ENCODE results near the gene DMGDH. TPM values are rescaled to one million over a fixed set of nuclear protein-coding genes. Genes with fewer than 3 reads are reported as not detected.

DMGDH gene
- total RNA-seq, 1 donor from 2014 or later: 1.1 TPM

DNA sequence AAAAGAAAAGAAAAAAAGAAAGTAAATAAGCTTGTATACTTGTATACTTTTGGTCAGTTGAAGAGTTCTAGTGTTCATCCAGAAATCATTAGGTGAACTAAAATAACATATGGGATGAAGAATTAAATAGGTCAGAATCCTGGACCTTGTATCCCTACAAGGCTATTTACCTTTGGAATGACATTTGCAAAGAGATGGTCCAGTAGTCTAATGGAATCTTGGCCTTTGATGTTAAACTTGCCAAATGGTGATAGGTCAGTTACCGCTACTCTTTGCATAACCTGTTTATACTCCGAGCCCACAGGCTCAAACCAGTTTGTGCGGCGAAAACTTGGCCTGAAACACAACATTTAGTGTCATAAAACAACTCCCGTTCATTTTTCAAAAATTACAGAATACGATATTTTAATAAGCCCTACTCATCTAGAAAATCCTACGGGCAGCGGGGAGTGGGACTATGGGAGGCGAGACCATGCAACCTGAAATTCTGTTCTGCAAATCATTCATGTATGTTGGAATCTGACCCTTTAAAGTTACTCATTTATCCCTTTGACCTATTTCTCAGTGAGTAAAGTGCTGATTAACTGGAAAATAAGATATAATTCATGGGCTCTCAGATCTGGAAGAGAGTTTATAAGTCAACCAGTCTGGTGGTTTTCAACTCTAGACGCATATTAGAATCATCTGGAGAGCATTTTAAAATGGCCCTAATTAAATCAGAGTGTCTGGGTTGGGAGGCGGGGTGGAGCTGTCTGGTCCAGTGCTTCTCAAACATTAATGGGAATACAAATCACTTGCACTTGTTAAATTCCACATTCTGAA lies 38.6 kb downstream of the DMGDH start:
- Mint-ChIP-seq H3K9me3 (ENCODE audit: unreplicated experiment) (no peaks in the 10 kb centered on the region), H3K4me3 (ENCODE audit: unreplicated experiment) (no peak overlapping the region), H3K36me3 (ENCODE audit: unreplicated experiment) (no peaks in the 10 kb centered on the region), H3K27me3 (ENCODE audit: unreplicated experiment) (peaks cover 13% of the 10 kb centered on the region), H3K4me1 (ENCODE audit: unreplicated experiment) (no peaks in the 10 kb centered on the region), H3K27ac (ENCODE audit: unreplicated experiment) (no peak overlapping the region)
- TF ChIP-seq, protein P1, sequence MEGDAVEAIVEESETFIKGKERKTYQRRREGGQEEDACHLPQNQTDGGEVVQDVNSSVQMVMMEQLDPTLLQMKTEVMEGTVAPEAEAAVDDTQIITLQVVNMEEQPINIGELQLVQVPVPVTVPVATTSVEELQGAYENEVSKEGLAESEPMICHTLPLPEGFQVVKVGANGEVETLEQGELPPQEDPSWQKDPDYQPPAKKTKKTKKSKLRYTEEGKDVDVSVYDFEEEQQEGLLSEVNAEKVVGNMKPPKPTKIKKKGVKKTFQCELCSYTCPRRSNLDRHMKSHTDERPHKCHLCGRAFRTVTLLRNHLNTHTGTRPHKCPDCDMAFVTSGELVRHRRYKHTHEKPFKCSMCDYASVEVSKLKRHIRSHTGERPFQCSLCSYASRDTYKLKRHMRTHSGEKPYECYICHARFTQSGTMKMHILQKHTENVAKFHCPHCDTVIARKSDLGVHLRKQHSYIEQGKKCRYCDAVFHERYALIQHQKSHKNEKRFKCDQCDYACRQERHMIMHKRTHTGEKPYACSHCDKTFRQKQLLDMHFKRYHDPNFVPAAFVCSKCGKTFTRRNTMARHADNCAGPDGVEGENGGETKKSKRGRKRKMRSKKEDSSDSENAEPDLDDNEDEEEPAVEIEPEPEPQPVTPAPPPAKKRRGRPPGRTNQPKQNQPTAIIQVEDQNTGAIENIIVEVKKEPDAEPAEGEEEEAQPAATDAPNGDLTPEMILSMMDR (IDR thresholded peaks at IDR 0.05): no peak
- DNase-seq (ENCODE audit: extremely low spot score, unreplicated experiment): no peak

DNA sequence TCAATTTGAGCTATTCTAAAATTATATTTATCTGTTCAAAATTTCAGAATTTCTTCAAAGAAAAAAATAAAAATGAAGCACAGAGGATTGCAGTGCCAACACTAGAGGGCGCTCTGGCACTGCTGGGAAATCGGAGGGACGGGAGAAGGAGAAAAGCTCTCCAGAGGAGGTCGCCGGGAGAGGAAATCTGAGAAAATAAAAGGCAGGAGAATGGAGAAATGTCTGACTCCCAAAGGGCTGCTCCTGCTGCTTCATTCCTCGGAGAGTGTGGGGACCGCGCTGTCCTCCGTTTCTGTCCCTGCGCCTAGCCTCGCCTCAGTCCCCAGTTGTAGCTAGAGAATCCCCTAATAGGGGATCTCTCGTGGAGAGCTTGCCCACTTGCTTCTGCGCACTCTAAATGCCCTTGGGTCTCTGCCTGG lies 44.4 kb downstream of the DMGDH start:
- TF ChIP-seq, protein P1 (IDR thresholded peaks at IDR 0.05): peak; percentile 95
- Mint-ChIP-seq H3K4me1 (ENCODE audit: unreplicated experiment) (peaks cover 19% of the 10 kb centered on the region), H3K27me3 (ENCODE audit: unreplicated experiment) (peaks cover 20% of the 10 kb centered on the region), H3K4me3 (ENCODE audit: unreplicated experiment) (peak overlapping the region; percentile 70), H3K36me3 (ENCODE audit: unreplicated experiment) (no peaks in the 10 kb centered on the region), H3K9me3 (ENCODE audit: unreplicated experiment) (no peaks in the 10 kb centered on the region), H3K27ac (ENCODE audit: unreplicated experiment) (no peak overlapping the region)
- peak; percentile 86 for DNase-seq (ENCODE audit: extremely low spot score, unreplicated experiment)

DNA sequence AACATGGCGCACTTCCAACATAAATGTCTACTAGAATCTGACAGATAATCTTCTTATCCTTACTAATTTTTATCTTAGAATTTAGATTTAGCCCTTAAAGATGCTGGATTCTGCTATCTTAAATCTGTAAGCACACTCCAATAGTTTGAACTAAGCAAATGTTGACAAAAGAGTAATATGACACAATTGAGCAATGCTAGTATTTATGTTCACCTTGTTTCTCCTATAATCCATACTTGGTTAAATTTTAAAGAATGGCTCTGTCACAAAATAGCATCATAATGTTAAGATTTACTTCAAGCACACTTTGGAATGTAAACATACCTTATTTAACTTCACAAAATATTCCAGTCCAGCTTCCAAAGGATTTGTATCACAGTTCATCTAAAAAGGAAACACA lies 45.5 kb downstream of the DMGDH start:
- Mint-ChIP-seq H3K9me3 (ENCODE audit: unreplicated experiment) (no peaks in the 10 kb centered on the region), H3K27ac (ENCODE audit: unreplicated experiment) (no peak overlapping the region), H3K4me3 (ENCODE audit: unreplicated experiment) (no peak overlapping the region), H3K27me3 (ENCODE audit: unreplicated experiment) (peaks cover 20% of the 10 kb centered on the region), H3K4me1 (ENCODE audit: unreplicated experiment) (peaks cover 19% of the 10 kb centered on the region), H3K36me3 (ENCODE audit: unreplicated experiment) (no peaks in the 10 kb centered on the region)
- TF ChIP-seq, protein P1 (IDR thresholded peaks at IDR 0.05): no peak
- DNase-seq (ENCODE audit: extremely low spot score, unreplicated experiment): no peak

DNA sequence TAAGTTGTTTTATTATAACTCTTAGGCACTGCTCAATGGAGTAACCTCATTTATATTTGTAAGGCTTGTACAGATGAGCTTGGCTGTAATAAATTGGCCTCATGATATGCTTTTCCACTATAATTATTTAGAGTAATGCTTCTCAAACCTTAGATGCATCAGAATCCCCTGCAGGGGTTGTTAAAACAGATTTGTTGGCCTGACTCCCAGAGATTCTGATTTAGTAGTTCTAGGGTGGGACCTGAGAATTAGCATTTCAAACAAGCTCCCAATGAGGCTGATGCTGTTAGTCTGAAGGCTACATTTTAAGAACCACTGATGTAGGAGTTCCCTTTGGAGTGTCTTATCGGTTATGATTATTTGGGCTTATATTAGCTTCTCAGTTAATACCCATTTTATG lies 46.1 kb downstream of the DMGDH start:
- H3K4me1 Mint-ChIP-seq (ENCODE audit: unreplicated experiment): peaks cover 19% of the 10 kb centered on the region
- H3K4me3 Mint-ChIP-seq (ENCODE audit: unreplicated experiment): no peak overlapping the region
- DNase-seq (ENCODE audit: extremely low spot score, unreplicated experiment): no peak
- TF ChIP-seq, protein P1 (IDR thresholded peaks at IDR 0.05): no peak
- no peak overlapping the region for H3K27ac Mint-ChIP-seq (ENCODE audit: unreplicated experiment)
- no peaks in the 10 kb centered on the region for H3K36me3 Mint-ChIP-seq (ENCODE audit: unreplicated experiment)
- peaks cover 16% of the 10 kb centered on the region for H3K27me3 Mint-ChIP-seq (ENCODE audit: unreplicated experiment)
- no peaks in the 10 kb centered on the region for H3K9me3 Mint-ChIP-seq (ENCODE audit: unreplicated experiment)

DNA sequence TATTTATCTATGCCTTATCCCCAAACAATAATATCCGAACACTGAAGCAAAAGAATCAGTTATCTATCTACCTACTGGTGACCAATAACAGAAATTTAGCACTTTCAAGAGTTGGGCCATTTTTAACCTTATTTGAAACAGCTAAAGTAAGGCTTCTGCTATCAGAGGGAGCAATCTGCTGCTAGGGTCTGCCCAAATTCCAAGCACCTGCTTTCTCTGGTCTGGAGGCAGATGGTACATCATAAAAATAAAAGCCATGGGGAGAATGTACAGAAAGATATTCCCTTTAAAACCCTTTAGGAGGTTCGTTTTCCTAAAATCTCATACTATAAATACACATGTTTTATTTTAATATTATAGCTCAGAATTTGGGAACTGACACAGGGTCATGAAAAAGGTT lies 46.7 kb downstream of the DMGDH start:
- Mint-ChIP-seq H3K4me3 (ENCODE audit: unreplicated experiment) (no peak overlapping the region), H3K4me1 (ENCODE audit: unreplicated experiment) (peaks cover 19% of the 10 kb centered on the region), H3K9me3 (ENCODE audit: unreplicated experiment) (no peaks in the 10 kb centered on the region), H3K36me3 (ENCODE audit: unreplicated experiment) (no peaks in the 10 kb centered on the region), H3K27me3 (ENCODE audit: unreplicated experiment) (peaks cover 16% of the 10 kb centered on the region), H3K27ac (ENCODE audit: unreplicated experiment) (no peak overlapping the region)
- TF ChIP-seq, protein P1 (IDR thresholded peaks at IDR 0.05): no peak
- DNase-seq (ENCODE audit: extremely low spot score, unreplicated experiment): no peak

All from osteocyte (in vitro differentiated cells).